Hepatocyte (in vitro differentiated cells): Measurements from ENCODE around the gene FOXN3.

ENCODE experiments used
- CTCF ChIP-seq: fragments of 200-600 bp; sonication (generic); IDR thresholded peaks from 2 replicates; pipeline ENCODE4 v1.5.1; 2016; ENCODE audit warnings: antibody characterized with exemption, mild to moderate bottlenecking; ENCODE audit not compliant: poor library complexity
- EZH2phosphoT487 ChIP-seq: fragments of 200-600 bp; sonication (generic); IDR thresholded peaks from one replicate; pipeline ENCODE4 v1.6.1; 2018; ENCODE audit warnings: antibody characterized with exemption, mild to moderate bottlenecking, low read depth, moderate library complexity; ENCODE audit not compliant: unreplicated experiment, severe bottlenecking

- no peak for TF ChIP-seq CTCF
- TF ChIP-seq EZH2phosphoT487: peak; percentile 65
These were observed 285.9 kb downstream of the FOXN3 start for GRCh38 chr14:89131004-89131750.
